GM12878 (cell line): ENCODE data around the gene ALOXE3. TPM values are rescaled to one million over a fixed set of nuclear protein-coding genes. Genes with fewer than 3 reads are reported as not detected.

ENCODE experiments used
- ATAC-seq: fragments of 200-7000 bp; cut with Tn5 transposase; 3 replicates; pipeline ENCODE4 v1.9.1; 2020; ENCODE audit warnings: mild to moderate bottlenecking, moderate library complexity
- BruUV-seq: library from RNA; stranded (reverse); fragments of 400-500 nt; replicated peaks from 2 replicates; lab custom pipeline; 2021; lab: Mats Ljungman, UMichigan
- CTCF ChIA-PET: fragments of 300-600 bp; sonication (Branson Sonifier 250); formaldehyde crosslinking; extraction: SDS; loops from one replicate; lab custom pipeline; 2021; ENCODE audit warnings: inconsistent platforms; lab: Yijun Ruan, JAX
- POLR2A ChIA-PET: fragments of 350-600 bp; formaldehyde crosslinking; extraction: SDS; loops from one replicate; lab custom pipeline; 2021; ENCODE audit warnings: inconsistent platforms; lab: Charles Lee
- RAD21 ChIA-PET: fragments of 300-600 bp; sonication (Branson Sonifier 250); formaldehyde crosslinking; loops from one replicate; lab custom pipeline; 2023; ENCODE audit warnings: antibody characterized with exemption; ENCODE audit not compliant: unreplicated experiment; lab: Charles Lee
- SMC1A ChIA-PET: fragments of 300-600 bp; sonication (Branson Sonifier 250); formaldehyde crosslinking; loops from one replicate; lab custom pipeline; 2023; ENCODE audit not compliant: unreplicated experiment, uncharacterized antibody; lab: Charles Lee
- DNase-seq: peaks from one replicate; pipeline ENCODE4 v3.0.0-alpha.2; 2011; ENCODE audit warnings: low read depth, low spot score
- FAIRE-seq: peaks from 3 replicates; lab custom pipeline; 2011; peaks lifted over from hg19 to GRCh38; lab: Jason Lieb, UNC
- H2AFZ ChIP-seq: 2 replicates; pipeline ENCODE4 v1.6.0; 2011; ENCODE audit warnings: low read depth, low read length, control low read depth; ENCODE audit not compliant: control insufficient read depth
- H3K27ac ChIP-seq: 2 replicates; pipeline ENCODE4 v1.5.1; 2011; ENCODE audit warnings: control low read depth; ENCODE audit not compliant: control insufficient read depth, insufficient read depth
- H3K27me3 ChIP-seq, 2 experiments: replicated peaks in 1 of 2; 2 replicates each; pipeline versions ENCODE4 v1.6.0 to v1.6.1; 2011; ENCODE audit warnings: low read length in 1 of 2; ENCODE audit not compliant: control insufficient read depth in 2 of 2, insufficient read depth in 2 of 2
- H3K36me3 ChIP-seq, 2 experiments: 2 replicates each; pipeline ENCODE4 v1.5.1; 2011; ENCODE audit warnings: low read length in 1 of 2; ENCODE audit not compliant: control insufficient read depth in 2 of 2, insufficient read depth in 2 of 2
- H3K4me1 ChIP-seq: 2 replicates; pipeline ENCODE4 v1.6.1; 2011; ENCODE audit warnings: mild to moderate bottlenecking, low read length, moderate library complexity, mixed read lengths; ENCODE audit not compliant: control insufficient read depth, insufficient read depth
- H3K4me2 ChIP-seq: 2 replicates; pipeline ENCODE4 v1.6.0; 2011; ENCODE audit warnings: control low read depth; ENCODE audit not compliant: control insufficient read depth, insufficient read depth
- H3K4me3 ChIP-seq: fragments of 200-600 bp; sonication (generic); 2 replicates; pipeline ENCODE4 v1.5.1; 2016
- H3K79me2 ChIP-seq: 2 replicates; pipeline ENCODE4 v1.6.0; 2011; ENCODE audit warnings: low read length; ENCODE audit not compliant: control insufficient read depth, insufficient read depth
- H3K9ac ChIP-seq: 2 replicates; pipeline ENCODE4 v1.8.0; 2011; ENCODE audit warnings: low read length, control low read depth, mixed read lengths; ENCODE audit not compliant: control insufficient read depth, insufficient read depth
- H3K9me3 ChIP-seq: replicated peaks from 3 replicates; pipeline ENCODE4 v1.5.1; 2011; ENCODE audit warnings: mild to moderate bottlenecking, low read length; ENCODE audit not compliant: control insufficient read depth, insufficient read depth
- H4K20me1 ChIP-seq: 2 replicates; pipeline ENCODE4 v1.6.0; 2011; ENCODE audit not compliant: control insufficient read depth, insufficient read depth
- BACH1 ChIP-seq: fragments of 450-650 bp; IDR thresholded peaks from 2 replicates; pipeline ENCODE4 v1.6.1; 2017; ENCODE audit warnings: mild to moderate bottlenecking, borderline replicate concordance
- EP300 ChIP-seq, 2 experiments: fragments of 150-350 bp in 1 of 2; IDR thresholded peaks; 2 replicates each; pipeline ENCODE4 v1.6.1; 2011 to 2012; ENCODE audit warnings: low read depth in 2 of 2, low read length in 2 of 2, borderline replicate concordance in 1 of 2, improper control_type of control experiment in 1 of 2, inconsistent platforms in 1 of 2; ENCODE audit not compliant: control insufficient read depth in 1 of 2
- IRF3 ChIP-seq: fragments of 450-650 bp; IDR thresholded peaks from 2 replicates; pipeline ENCODE4 v1.6.1; 2014; ENCODE audit warnings: mild to moderate bottlenecking
- IRF5 ChIP-seq: fragments of 450-650 bp; IDR thresholded peaks from 2 replicates; pipeline ENCODE4 v1.6.1; 2017; ENCODE audit warnings: borderline replicate concordance
- NRF1 ChIP-seq: conservative IDR thresholded peaks from 2 replicates; pipeline ENCODE4 v1.6.1; 2011; ENCODE audit warnings: mild to moderate bottlenecking, low read depth, low read length, improper control_type of control experiment
- RELA ChIP-seq: fragments of 450-650 bp; IDR thresholded peaks from 2 replicates; pipeline ENCODE4 v1.8.0; 2014; ENCODE audit warnings: borderline replicate concordance; ENCODE audit not compliant: partially characterized antibody
- ZNF217 ChIP-seq: fragments of 450-650 bp; IDR thresholded peaks from 2 replicates; pipeline ENCODE4 v1.6.1; 2017; ENCODE audit warnings: antibody characterized with exemption, mild to moderate bottlenecking
- ZNF622 ChIP-seq: fragments of 450-650 bp; IDR thresholded peaks from 2 replicates; pipeline ENCODE4 v1.6.1; 2017; ENCODE audit warnings: mild to moderate bottlenecking, inconsistent platforms
- WGBS: methylation state at CpG from one replicate; pipeline ENCODE4 v1.1.6; 2016; ENCODE audit warnings: low lambda C conversion rate; ENCODE audit not compliant: insufficient replicate concordance, insufficient coverage; ENCODE audit errors: missing lambda C conversion rate; 5-methylcytosine and 5-hydroxymethylcytosine counted together
- in situ Hi-C: fragments of 300-500 bp; cut with MboI; formaldehyde crosslinking; loops from 9 replicates; pipeline ENCODE4 v1.14.3; 2018; ENCODE audit warnings: mixed read lengths
- intact Hi-C: fragments of 100-400 bp; cut with micrococcal nuclease; formaldehyde crosslinking; loops from one replicate; pipeline ENCODE4 v1.14.2; 2022; ENCODE audit not compliant: unreplicated experiment
- polyA plus RNA-seq, 11 experiments: library from polyadenylated mRNA; depleted of rRNA in 4 of 11; unstranded in 6 of 11; stranded (reverse) in 5 of 11; fragments of >200 nt; fragmentation: Nextera tagmentation in 4 of 11; fragmentation: Illumina TruSeq in 1 of 11; extraction: Ambion mirVana in 4 of 11; extraction: Trizol in 1 of 11; gene quantifications; 1 replicate in 1 of 11; 2 replicates in 10 of 11; pipeline versions ENCODE4 v1.2.1 to v1.2.3, GENCODE V29; 2011 to 2016; ENCODE audit warnings: inconsistent platforms in 2 of 11, missing spikeins in 2 of 11, low read depth in 1 of 11
- total RNA-seq, 4 experiments: library from RNA; depleted of rRNA in 3 of 4; stranded (reverse); fragments of >200 nt in 3 of 4; fragmentation: Illumina TruSeq in 1 of 4; extraction: Trizol in 1 of 4; gene quantifications; 2 replicates each; pipeline versions ENCODE4 v1.2.1 to v1.2.3, GENCODE V29; 2013 to 2021

The ALOXE3 gene
- total and polyA plus RNA-seq, 10 of the 15 experiments (the other 5 are each of a cell fraction or from before 2014, with no cell fraction given): 0.04 TPM; not detected in 9

DNA sequence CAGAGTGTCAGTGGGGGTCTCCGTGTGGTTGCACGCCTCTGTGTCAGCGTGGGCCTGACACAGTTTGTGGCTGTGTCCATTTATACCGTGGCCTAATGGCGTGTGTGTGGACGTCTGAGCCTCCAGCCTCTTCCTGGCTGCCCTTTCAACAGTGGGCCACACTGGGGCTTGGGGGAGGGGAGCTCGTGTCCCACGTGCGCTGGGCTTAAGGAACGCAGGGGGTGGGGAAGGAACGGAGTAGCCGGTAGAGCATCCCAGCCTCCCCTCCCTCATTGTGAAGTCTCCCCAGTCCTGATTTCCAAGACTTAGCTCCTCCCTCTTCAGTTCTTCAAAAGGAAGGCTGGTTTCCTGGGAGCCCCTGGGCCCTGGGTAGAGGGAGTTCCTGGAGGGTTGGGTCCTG is 15.1 kb upstream of the ALOXE3 start:
- Histone ChIP-seq H3K4me1 (peaks cover 3% of the 10 kb centered on the region), H3K4me3 (no peak overlapping the region), H3K79me2 (no peaks in the 10 kb centered on the region), H3K9ac (no peak overlapping the region), H3K9me3 (no peaks in the 10 kb centered on the region), H3K27me3 (no peaks in the 10 kb centered on the region), H3K4me2 (no peak overlapping the region), H3K27ac (no peak overlapping the region), H3K36me3 (no peaks in the 10 kb centered on the region), H4K20me1 (no peaks in the 10 kb centered on the region), H2AFZ (no peak overlapping the region)
- 60% methylated on average over 12 of the region's 12 CpGs for WGBS
- intact Hi-C loops (no loop called here), in situ Hi-C loops (no loop called here)
- TF ChIP-seq ZNF622: no peak
- TF ChIP-seq RELA: no peak
- TF ChIP-seq NRF1: no peak
- TF ChIP-seq ZNF217: no peak
- no peak for TF ChIP-seq EP300 (IDR thresholded peaks at IDR 0.05; ENCODE audit: borderline replicate concordance in 1 of 2, control insufficient read depth in 1 of 2, low read depth in 2 of 2, low read length in 2 of 2)
- no peak for TF ChIP-seq IRF5
- no peak for TF ChIP-seq BACH1
- TF ChIP-seq IRF3: no peak
- ChIA-PET RAD21 (no interaction called here), POLR2A (interaction anchor here (0.5 to 1.6 kb wide), 3 partner anchors 11 to 729 kb away, joined by 3 to 5 read pairs (median 4); no protein-coding TSS in a partner anchor), SMC1A (interaction anchor here (0.8 kb wide), 1 partner anchor 22 kb away, joined by 4 read pairs; no protein-coding TSS in a partner anchor), CTCF (interaction anchor here (1.6 to 4.1 kb wide), 2 partner anchors 14 to 25 kb away, joined by 4 to 20 read pairs; no protein-coding TSS in a partner anchor)
- FAIRE-seq: no peak
- no TSS peak for BruUV-seq
- DNase-seq: no peak
- no peak for ATAC-seq
